IPS-15b (cell line): Measurements from ENCODE around the gene CD37.
"Not testable (repeated sequence)": the region's sequence is repeated elsewhere in the genome, so short reads cannot be mapped to it uniquely, and the experiment has no call there.

Experiments
- H3K27me3 ChIP-seq: one replicate; pipeline ENCODE4 v1.6.1; 2013; ENCODE audit warnings: low read length; ENCODE audit not compliant: control insufficient read depth, insufficient read depth
- H3K36me3 ChIP-seq: one replicate; pipeline ENCODE4 v1.6.1; 2013; ENCODE audit warnings: low read length; ENCODE audit not compliant: control insufficient read depth, insufficient read depth
- H3K4me1 ChIP-seq: one replicate; pipeline ENCODE4 v1.6.1; 2013; ENCODE audit warnings: mild to moderate bottlenecking, low read length; ENCODE audit not compliant: control insufficient read depth, insufficient read depth
- H3K4me3 ChIP-seq: one replicate; pipeline ENCODE4 v1.5.1; 2013; ENCODE audit warnings: low read depth, low read length
- H3K9ac ChIP-seq: one replicate; pipeline ENCODE4 v1.6.1; 2013; ENCODE audit warnings: low read depth, mild to moderate bottlenecking, low read length
- H3K9me3 ChIP-seq: one replicate; pipeline ENCODE4 v1.6.1; 2013; ENCODE audit warnings: mild to moderate bottlenecking, low read length; ENCODE audit not compliant: control insufficient read depth, insufficient read depth

Gene CD37

GRCh38 chr19:49332691-49333417 lies 2.4 kb upstream of the CD37 start:
- H3K36me3 ChIP-seq, H3K4me3 ChIP-seq, H3K9ac ChIP-seq: not testable (repeated sequence)

GRCh38 chr19:49333418-49333805 lies 1.8 kb upstream of the CD37 start:
- H3K9ac ChIP-seq, result no peak overlapping the region
- H3K4me1 ChIP-seq, result peaks cover 2% of the 10 kb centered on the region
- H3K27me3 ChIP-seq, result peaks cover 15% of the 10 kb centered on the region
- no peak overlapping the region for H3K4me3 ChIP-seq
- no peaks in the 10 kb centered on the region for H3K36me3 ChIP-seq
- H3K9me3 ChIP-seq, result no peaks in the 10 kb centered on the region

More at GRCh38 chr19:49332691-49333417, 2.4 kb upstream of the CD37 start:
- H3K9me3 ChIP-seq, H3K4me1 ChIP-seq: not testable (repeated sequence)
- peaks cover 13% of the 10 kb centered on the region for H3K27me3 ChIP-seq

GRCh38 chr19:49333811-49334288 lies 1.4 kb upstream of the CD37 start:
- H3K36me3 ChIP-seq, result no peaks in the 10 kb centered on the region

GRCh38 chr19:49335784-49336481 lies 727 bp downstream of the CD37 start:
- no peak overlapping the region for H3K4me3 ChIP-seq
- no peaks in the 10 kb centered on the region for H3K36me3 ChIP-seq
- H3K9ac ChIP-seq, result no peak overlapping the region
- H3K27me3 ChIP-seq, result peaks cover 17% of the 10 kb centered on the region
- no peaks in the 10 kb centered on the region for H3K9me3 ChIP-seq
- peaks cover 5% of the 10 kb centered on the region for H3K4me1 ChIP-seq

More at GRCh38 chr19:49333811-49334288, 1.4 kb upstream of the CD37 start:
- Histone ChIP-seq H3K4me3 (no peak overlapping the region), H3K27me3 (peaks cover 17% of the 10 kb centered on the region), H3K9me3 (no peaks in the 10 kb centered on the region), H3K9ac (no peak overlapping the region), H3K4me1 (peaks cover 2% of the 10 kb centered on the region)

- Histone ChIP-seq H3K4me1 (peaks cover 5% of the 10 kb centered on the region), H3K9ac (no peak overlapping the region), H3K36me3 (peaks cover 4% of the 10 kb centered on the region), H3K4me3 (no peak overlapping the region), H3K9me3 (no peaks in the 10 kb centered on the region), H3K27me3 (peaks cover 17% of the 10 kb centered on the region)
These were observed 1.5 kb downstream of the CD37 start for GRCh38 chr19:49336482-49337266.

- H3K4me3 ChIP-seq, result peak overlapping the region; percentile 71
- H3K9ac ChIP-seq, result no peak overlapping the region
- no peaks in the 10 kb centered on the region for H3K9me3 ChIP-seq
- peaks cover 8% of the 10 kb centered on the region for H3K36me3 ChIP-seq
- H3K27me3 ChIP-seq, result peaks cover 17% of the 10 kb centered on the region
- peaks cover 5% of the 10 kb centered on the region for H3K4me1 ChIP-seq
These were observed 2.2 kb downstream of the CD37 start for GRCh38 chr19:49337267-49338022.

GRCh38 chr19:49338023-49338677 lies 2.9 kb downstream of the CD37 start:
- Histone ChIP-seq H3K4me3 (peak overlapping the region; percentile 71), H3K9me3 (no peaks in the 10 kb centered on the region), H3K4me1 (peaks cover 5% of the 10 kb centered on the region), H3K9ac (no peak overlapping the region), H3K27me3 (peaks cover 17% of the 10 kb centered on the region), H3K36me3 (peaks cover 14% of the 10 kb centered on the region)

GRCh38 chr19:49338691-49339300 lies 3.6 kb downstream of the CD37 start:
- Histone ChIP-seq H3K9me3 (no peaks in the 10 kb centered on the region), H3K4me1 (peaks cover 5% of the 10 kb centered on the region), H3K9ac (no peak overlapping the region), H3K4me3 (peak overlapping the region; percentile 71), H3K27me3 (peaks cover 17% of the 10 kb centered on the region), H3K36me3 (peaks cover 19% of the 10 kb centered on the region)

GRCh38 chr19:49339301-49340068 lies 4.3 kb downstream of the CD37 start:
- Histone ChIP-seq H3K9me3 (no peaks in the 10 kb centered on the region), H3K27me3 (peaks cover 17% of the 10 kb centered on the region), H3K4me3 (peak overlapping the region; percentile 69), H3K4me1 (peaks cover 5% of the 10 kb centered on the region), H3K9ac (no peak overlapping the region), H3K36me3 (peaks cover 21% of the 10 kb centered on the region)
